ENCODE measurements around the gene NPY1R.

DNA sequence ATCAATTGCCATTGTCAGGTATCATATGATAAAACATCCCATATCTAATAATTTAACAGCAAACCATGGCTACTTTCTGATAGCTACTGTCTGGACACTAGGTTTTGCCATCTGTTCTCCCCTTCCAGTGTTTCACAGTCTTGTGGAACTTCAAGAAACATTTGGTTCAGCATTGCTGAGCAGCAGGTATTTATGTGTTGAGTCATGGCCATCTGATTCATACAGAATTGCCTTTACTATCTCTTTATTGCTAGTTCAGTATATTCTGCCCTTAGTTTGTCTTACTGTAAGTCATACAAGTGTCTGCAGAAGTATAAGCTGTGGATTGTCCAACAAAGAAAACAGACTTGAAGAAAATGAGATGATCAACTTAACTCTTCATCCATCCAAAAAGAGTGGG, 18.3 kb upstream of the NPY1R start:
- TF ChIP-seq, protein P1, sequence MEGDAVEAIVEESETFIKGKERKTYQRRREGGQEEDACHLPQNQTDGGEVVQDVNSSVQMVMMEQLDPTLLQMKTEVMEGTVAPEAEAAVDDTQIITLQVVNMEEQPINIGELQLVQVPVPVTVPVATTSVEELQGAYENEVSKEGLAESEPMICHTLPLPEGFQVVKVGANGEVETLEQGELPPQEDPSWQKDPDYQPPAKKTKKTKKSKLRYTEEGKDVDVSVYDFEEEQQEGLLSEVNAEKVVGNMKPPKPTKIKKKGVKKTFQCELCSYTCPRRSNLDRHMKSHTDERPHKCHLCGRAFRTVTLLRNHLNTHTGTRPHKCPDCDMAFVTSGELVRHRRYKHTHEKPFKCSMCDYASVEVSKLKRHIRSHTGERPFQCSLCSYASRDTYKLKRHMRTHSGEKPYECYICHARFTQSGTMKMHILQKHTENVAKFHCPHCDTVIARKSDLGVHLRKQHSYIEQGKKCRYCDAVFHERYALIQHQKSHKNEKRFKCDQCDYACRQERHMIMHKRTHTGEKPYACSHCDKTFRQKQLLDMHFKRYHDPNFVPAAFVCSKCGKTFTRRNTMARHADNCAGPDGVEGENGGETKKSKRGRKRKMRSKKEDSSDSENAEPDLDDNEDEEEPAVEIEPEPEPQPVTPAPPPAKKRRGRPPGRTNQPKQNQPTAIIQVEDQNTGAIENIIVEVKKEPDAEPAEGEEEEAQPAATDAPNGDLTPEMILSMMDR (optimal IDR thresholded peaks at IDR 0.05 in 1 of 3, IDR thresholded peaks at IDR 0.05 in 1 of 3, conservative IDR thresholded peaks at IDR 0.05 in 1 of 3; ENCODE audit: extremely low read depth in 1 of 3, insufficient read depth in 2 of 3, low read length in 3 of 3): no peak
- TF ChIP-seq EZH2 (IDR thresholded peaks at IDR 0.05; ENCODE audit: low read length): no peak

All from keratinocyte (primary cell).